Thoracic aorta (tissue), 2 donors: ENCODE results near the gene SCAMP4. TPM values are rescaled to one million over a fixed set of nuclear protein-coding genes. Genes with fewer than 3 reads are reported as not detected.
A peak's percentile ranks its signal among the peaks of the same experiment; 100 is the strongest.

Experiments used
- ATAC-seq: fragments of 150-250 bp; one replicate; pipeline ENCODE4 v1.8.0; 2017; ENCODE audit warnings: low read depth; ENCODE audit not compliant: insufficient number of reproducible peaks, low FRiP score
- DNase-seq: peaks from one replicate; pipeline ENCODE4 v3.0.0-alpha.2; 2020; ENCODE audit warnings: low spot score
- H3K27ac ChIP-seq, 2 donors: fragments of 200-600 bp; sonication (generic); 1 replicate in 1 of 2; 2 replicates in 1 of 2; pipeline ENCODE4 v1.5.1; 2016; ENCODE audit warnings: mild to moderate bottlenecking in 2 of 2, moderate library complexity in 2 of 2
- H3K27me3 ChIP-seq: fragments of 200-600 bp; sonication (generic); replicated peaks from 2 replicates; pipeline ENCODE4 v1.6.0; 2016; ENCODE audit warnings: mild to moderate bottlenecking; ENCODE audit not compliant: insufficient read depth
- H3K36me3 ChIP-seq: fragments of 200-600 bp; sonication (generic); one replicate; pipeline ENCODE4 v1.5.1; 2016
- H3K4me1 ChIP-seq, 2 donors: fragments of 200-600 bp; sonication (generic); 1 replicate in 1 of 2; 2 replicates in 1 of 2; pipeline versions ENCODE4 v1.5.1 to v1.6.0; 2016; ENCODE audit warnings: low read depth in 2 of 2, mild to moderate bottlenecking in 1 of 2; ENCODE audit not compliant: control insufficient read depth in 1 of 2
- H3K4me3 ChIP-seq: fragments of 200-600 bp; sonication (generic); 2 replicates; pipeline ENCODE4 v1.5.1; 2016; ENCODE audit warnings: mild to moderate bottlenecking
- H3K9me3 ChIP-seq: fragments of 200-600 bp; sonication (generic); 2 replicates; pipeline ENCODE4 v1.5.1; 2016
- CTCF ChIP-seq: fragments of 200-600 bp; sonication (generic); IDR thresholded peaks from one replicate; pipeline ENCODE4 v1.5.1; 2019; ENCODE audit warnings: antibody characterized with exemption
- total RNA-seq, 2 donors: library from RNA; depleted of rRNA; stranded (reverse); fragments of >200 nt; gene quantifications; one replicate each; pipeline versions ENCODE4 v1.1.0 to v1.2.3, GENCODE V29; 2016

Gene SCAMP4, protein sequence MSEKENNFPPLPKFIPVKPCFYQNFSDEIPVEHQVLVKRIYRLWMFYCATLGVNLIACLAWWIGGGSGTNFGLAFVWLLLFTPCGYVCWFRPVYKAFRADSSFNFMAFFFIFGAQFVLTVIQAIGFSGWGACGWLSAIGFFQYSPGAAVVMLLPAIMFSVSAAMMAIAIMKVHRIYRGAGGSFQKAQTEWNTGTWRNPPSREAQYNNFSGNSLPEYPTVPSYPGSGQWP
- total RNA-seq, result 10 to 100 TPM; 44.1 to 73.7 TPM

GRCh38 chr19:1905110-1905862 is at the start of gene SCAMP4, which contains the start of gene ADAT3:
TSS of gene SCAMP4 (plus strand) at chr19:1905399. CDS start at chr19:1915020, 9,621 bp downstream.
TSS of gene ADAT3 (plus strand) at chr19:1905399. CDS start at chr19:1912048, 6,649 bp downstream.
- Histone ChIP-seq H3K4me1 (peaks cover 9 to 32% of the 10 kb centered on the region in 2 donors), H3K9me3 (no peaks in the 10 kb centered on the region), H3K4me3 (peak within 1 kb of the TSS; percentile 79), H3K27me3 (no peaks in the 10 kb centered on the region), H3K36me3 (no peaks in the 10 kb centered on the region), H3K27ac (peak within 1 kb of the TSS; percentile 65 to 80)
- peak; percentile 95 for DNase-seq
- no peak for TF ChIP-seq CTCF
- peak; percentile 76 for ATAC-seq

DNA sequence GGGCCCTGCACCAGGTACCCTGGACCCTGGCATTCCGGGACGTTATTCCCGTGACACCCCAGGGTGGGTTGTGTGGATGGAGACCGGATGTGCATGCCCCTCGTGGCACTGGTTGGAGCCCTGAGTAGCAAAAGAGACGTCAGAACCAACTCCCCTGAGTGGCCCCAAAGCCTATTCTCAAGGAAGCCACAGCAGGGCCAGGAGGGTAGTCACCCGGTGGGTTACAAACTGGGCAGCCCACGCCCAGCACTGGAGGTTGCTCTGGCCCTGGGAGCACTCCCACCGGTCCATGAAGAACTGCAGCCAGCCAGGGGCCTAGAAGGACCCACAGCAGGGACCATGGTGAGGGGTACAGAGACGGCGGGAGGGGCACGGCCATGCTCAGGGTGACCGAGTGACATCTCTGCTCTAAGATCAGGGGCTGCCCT is 49.4 kb upstream of the SCAMP4 start:
- Histone ChIP-seq H3K27ac (peak overlapping the region; percentile 53 to 75), H3K27me3 (no peaks in the 10 kb centered on the region), H3K9me3 (no peaks in the 10 kb centered on the region), H3K36me3 (no peaks in the 10 kb centered on the region), H3K4me1 (peaks cover 37 to 56% of the 10 kb centered on the region in 2 donors), H3K4me3 (peak overlapping the region; percentile 68)
- no peak for TF ChIP-seq CTCF
- no peak for DNase-seq
- no peak for ATAC-seq

DNA sequence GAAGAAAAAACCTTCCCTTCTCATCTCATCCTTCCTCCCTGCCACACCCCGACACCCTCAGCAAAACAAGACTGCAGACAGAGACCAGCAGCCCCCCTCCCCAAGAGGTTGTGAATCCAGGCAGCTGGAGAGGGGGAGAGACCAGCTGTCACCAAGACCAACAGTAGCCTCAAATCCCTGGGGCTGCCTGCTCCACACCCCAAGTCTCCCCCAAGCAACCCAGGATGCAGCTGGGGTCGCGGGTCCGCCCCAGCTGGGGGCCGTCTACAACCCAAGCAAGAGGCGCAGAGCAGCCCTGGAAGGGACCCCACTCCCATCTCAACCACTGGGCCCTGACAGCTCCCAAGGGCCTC is 48.9 kb upstream of the SCAMP4 start:
- Histone ChIP-seq H3K36me3 (no peaks in the 10 kb centered on the region), H3K4me3 (peak overlapping the region; percentile 68), H3K27ac (peak overlapping the region; percentile 53 to 75), H3K9me3 (no peaks in the 10 kb centered on the region), H3K4me1 (peaks cover 40 to 61% of the 10 kb centered on the region in 2 donors), H3K27me3 (no peaks in the 10 kb centered on the region)
- no peak for DNase-seq
- TF ChIP-seq CTCF, result no peak
- ATAC-seq, result no peak

- no peak for TF ChIP-seq CTCF
- H3K4me1 ChIP-seq, result peaks cover 46 to 67% of the 10 kb centered on the region in 2 donors
- no peaks in the 10 kb centered on the region for H3K27me3 ChIP-seq
- H3K36me3 ChIP-seq, result no peaks in the 10 kb centered on the region
- H3K9me3 ChIP-seq, result no peaks in the 10 kb centered on the region
- DNase-seq (peak; percentile 54), ATAC-seq (peak; percentile 5)
- H3K27ac ChIP-seq, result peak overlapping the region; percentile 53 to 75
- peak overlapping the region; percentile 68 for H3K4me3 ChIP-seq
Measured at GRCh38 chr19:1856698-1857603, 48.2 kb upstream of the SCAMP4 start.
